CD14-positive monocyte (primary cell): ENCODE measurements around the gene MPPED1. TPM values are rescaled to one million over a fixed set of nuclear protein-coding genes. Genes with fewer than 3 reads are reported as not detected.
A peak's percentile ranks its signal among the peaks of the same experiment; 100 is the strongest.

Experiments
- DNase-seq, 3 donors: peaks; one replicate each; pipeline ENCODE4 v3.0.0-alpha.2; 2011 to 2022
- H2AFZ ChIP-seq: 2 replicates; pipeline ENCODE4 v1.6.0; 2012; ENCODE audit warnings: mild to moderate bottlenecking, low read depth, low read length, inconsistent platforms; ENCODE audit not compliant: insufficient read depth, poor library complexity, severe bottlenecking
- H3K27ac ChIP-seq, 2 donors: 1 replicate in 1 of 2; 2 replicates in 1 of 2; pipeline ENCODE4 v1.5.1; 2012 to 2013; ENCODE audit warnings: low read length in 2 of 2, control low read depth in 1 of 2, inconsistent platforms in 1 of 2, low read depth in 1 of 2, mild to moderate bottlenecking in 1 of 2
- H3K27me3 ChIP-seq, 2 donors: one replicate each; pipeline versions ENCODE4 v1.6.0 to v1.6.1; 2011 to 2013; ENCODE audit warnings: low read length in 2 of 2; ENCODE audit not compliant: control insufficient read depth in 2 of 2, insufficient read depth in 2 of 2
- H3K36me3 ChIP-seq, 2 donors: replicated peaks in 1 of 2; 1 replicate in 1 of 2; 2 replicates in 1 of 2; pipeline versions ENCODE4 v1.5.1 to v1.6.1; 2012 to 2013; ENCODE audit warnings: low read length in 2 of 2, control low read depth in 1 of 2, inconsistent platforms in 1 of 2, mild to moderate bottlenecking in 1 of 2; ENCODE audit not compliant: insufficient read depth in 2 of 2, control insufficient read depth in 1 of 2
- H3K4me1 ChIP-seq, 2 donors: 1 replicate in 1 of 2; 2 replicates in 1 of 2; pipeline versions ENCODE4 v1.5.1 to v1.6.1; 2012 to 2013; ENCODE audit warnings: low read length in 2 of 2, control low read depth in 1 of 2, inconsistent platforms in 1 of 2, mild to moderate bottlenecking in 1 of 2, moderate library complexity in 1 of 2; ENCODE audit not compliant: insufficient read depth in 2 of 2, control insufficient read depth in 1 of 2
- H3K4me2 ChIP-seq: replicated peaks from 2 replicates; pipeline ENCODE3; 2012; ENCODE audit warnings: low read length, moderate library complexity, mild to moderate bottlenecking; ENCODE audit not compliant: poor library complexity, severe bottlenecking; ENCODE audit errors: extremely low read depth
- H3K4me3 ChIP-seq, 3 experiments: fragments of 200-600 bp in 1 of 3; sonication (generic) in 1 of 3; replicated peaks in 1 of 3; 1 replicate in 2 of 3; 2 replicates in 1 of 3; pipeline ENCODE4 v1.5.1; 2011 to 2013; ENCODE audit warnings: low read length in 3 of 3, mild to moderate bottlenecking in 3 of 3, control low read depth in 2 of 3, low read depth in 2 of 3, inconsistent platforms in 1 of 3, moderate library complexity in 1 of 3
- H3K79me2 ChIP-seq: 2 replicates; pipeline ENCODE4 v1.6.0; 2012; ENCODE audit warnings: mild to moderate bottlenecking, control low read depth, inconsistent platforms, low read length, moderate library complexity; ENCODE audit not compliant: insufficient read depth
- H3K9ac ChIP-seq: 2 replicates; pipeline ENCODE4 v1.6.0; 2017; ENCODE audit warnings: low read length, mild to moderate bottlenecking; ENCODE audit not compliant: insufficient read depth, poor library complexity, severe bottlenecking
- H3K9me3 ChIP-seq, 2 donors: replicated peaks in 1 of 2; 1 replicate in 1 of 2; 2 replicates in 1 of 2; pipeline versions ENCODE4 v1.5.1 to v1.6.1; 2012 to 2013; ENCODE audit warnings: low read length in 2 of 2, control low read depth in 1 of 2; ENCODE audit not compliant: control insufficient read depth in 1 of 2, insufficient read depth in 1 of 2
- H4K20me1 ChIP-seq: 2 replicates; pipeline ENCODE4 v1.6.0; 2012; ENCODE audit warnings: mild to moderate bottlenecking, low read length, control low read depth, moderate library complexity; ENCODE audit not compliant: insufficient read depth
- H3K27ac Mint-ChIP-seq, 7 donors: one replicate each; pipeline ENCODE4 v1.8.0; 2020; ENCODE audit warnings: mild to moderate bottlenecking in 7 of 7, mixed read lengths in 7 of 7, moderate library complexity in 6 of 7, inconsistent platforms in 2 of 7
- H3K27me3 Mint-ChIP-seq, 3 donors: one replicate each; pipeline ENCODE4 v1.8.0; 2021 to 2022; ENCODE audit warnings: low read depth in 3 of 3, mild to moderate bottlenecking in 3 of 3, mixed read lengths in 3 of 3, moderate library complexity in 3 of 3, inconsistent platforms in 1 of 3
- H3K36me3 Mint-ChIP-seq, 2 donors: one replicate each; pipeline ENCODE4 v1.8.0; 2020; ENCODE audit warnings: mixed read lengths in 2 of 2, inconsistent platforms in 1 of 2, mild to moderate bottlenecking in 1 of 2
- H3K4me1 Mint-ChIP-seq: one replicate; pipeline ENCODE4 v1.8.0; 2020; ENCODE audit warnings: mild to moderate bottlenecking, mixed read lengths
- H3K4me3 Mint-ChIP-seq, 2 donors: one replicate each; pipeline ENCODE4 v1.8.0; 2020; ENCODE audit warnings: mild to moderate bottlenecking in 2 of 2, mixed read lengths in 2 of 2, moderate library complexity in 1 of 2
- H3K9me3 Mint-ChIP-seq, 7 donors: one replicate each; pipeline ENCODE4 v1.8.0; 2020 to 2022; ENCODE audit warnings: mixed read lengths in 7 of 7, mild to moderate bottlenecking in 6 of 7, moderate library complexity in 6 of 7, inconsistent platforms in 2 of 7
- WGBS: methylation state at CpG from one replicate; pipeline ENCODE4 v1.1.5; 2013; ENCODE audit warnings: missing lambda C conversion rate; ENCODE audit not compliant: insufficient coverage; 5-methylcytosine and 5-hydroxymethylcytosine counted together
- intact Hi-C, 2 donors: fragments of 100-400 bp; cut with micrococcal nuclease; formaldehyde crosslinking; loops; one replicate each; pipeline versions ENCODE4 v1.15.0 to v1.15.1; 2023
- polyA plus RNA-seq, 3 donors: library from polyadenylated mRNA; depleted of rRNA in 1 of 3; unstranded in 2 of 3; stranded (reverse) in 1 of 3; fragments of 300-500 nt in 2 of 3; fragments of >200 nt in 1 of 3; fragmentation: Illumina TruSeq in 2 of 3; gene quantifications; 1 replicate in 2 of 3; 2 replicates in 1 of 3; pipeline ENCODE4 v1.2.3, GENCODE V29; 2012 to 2021
- TF ChIP-seq, protein P1 (sequence below): fragments of 200-600 bp; IDR thresholded peaks from one replicate; pipeline ENCODE4 v1.8.0; 2022; ENCODE audit warnings: antibody characterized with exemption, mild to moderate bottlenecking

MPPED1 gene
- polyA plus RNA-seq, 3 donors, result not detected

DNA sequence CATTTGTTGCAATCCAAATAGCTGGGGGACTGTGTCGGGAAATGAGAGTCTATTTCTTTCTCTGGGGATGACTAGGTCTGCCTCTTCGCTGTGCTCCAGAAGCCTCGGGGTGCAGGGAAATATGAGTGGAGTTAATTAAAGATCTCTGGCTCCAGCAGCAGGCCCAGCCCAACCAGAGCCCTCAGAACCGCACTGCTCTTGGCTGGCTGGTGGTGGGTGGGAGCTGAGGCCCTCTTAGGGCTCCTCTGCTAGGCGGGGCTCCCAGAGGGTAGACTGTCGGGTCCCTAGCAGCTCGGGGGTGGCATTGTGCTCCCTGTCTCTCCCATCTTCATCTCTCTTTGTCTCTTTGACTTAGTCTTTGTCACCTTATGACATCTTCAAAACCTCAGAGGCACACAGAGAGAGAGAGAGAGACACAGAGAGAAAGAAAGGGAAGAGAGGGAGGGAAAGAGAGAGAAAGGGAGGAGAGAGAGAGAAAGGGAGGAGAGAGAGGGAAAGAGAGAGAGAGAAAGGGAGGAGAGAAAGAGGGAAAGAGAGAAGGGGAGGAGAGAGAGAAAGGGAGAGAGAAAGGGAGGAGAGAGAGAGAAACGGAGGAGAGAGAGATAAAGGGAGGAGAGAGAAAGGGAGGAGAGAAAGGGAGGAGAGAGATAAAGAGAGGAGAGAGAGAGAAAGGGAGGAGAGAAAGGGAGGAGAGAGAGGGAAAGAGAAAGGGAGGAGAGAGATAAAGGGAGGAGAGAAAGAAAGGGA lies 20.2 kb downstream of the MPPED1 start:
- no peak overlapping the region for H3K4me3 ChIP-seq
- no peaks in the 10 kb centered on the region for H4K20me1 ChIP-seq
- no peaks in the 10 kb centered on the region for H3K36me3 Mint-ChIP-seq
- H3K4me3 Mint-ChIP-seq, result no peak overlapping the region
- no peaks in the 10 kb centered on the region for H3K9me3 ChIP-seq
- H3K27me3 Mint-ChIP-seq, result peaks cover 17 to 22% (median 18%) of the 10 kb centered on the region in 3 donors
- H3K36me3 ChIP-seq, result no peaks in the 10 kb centered on the region
- H3K27me3 ChIP-seq, result peaks cover 0 to 5% of the 10 kb centered on the region in 2 donors
- no peak overlapping the region for H3K4me2 ChIP-seq
- no peaks in the 10 kb centered on the region for H3K4me1 Mint-ChIP-seq
- DNase-seq, result no peak
- H3K9me3 Mint-ChIP-seq, result no peaks in the 10 kb centered on the region
- H2AFZ ChIP-seq, result no peak overlapping the region
- intact Hi-C loops, result no loop called here
- H3K9ac ChIP-seq, result no peak overlapping the region
- no peaks in the 10 kb centered on the region for H3K79me2 ChIP-seq
- H3K4me1 ChIP-seq, result no peaks in the 10 kb centered on the region
- peak overlapping the region in 2 of 7 donors; percentile 27 to 75 for H3K27ac Mint-ChIP-seq
- 78% methylated on average over 3 of the region's 8 CpGs for WGBS
- TF ChIP-seq, protein P1, sequence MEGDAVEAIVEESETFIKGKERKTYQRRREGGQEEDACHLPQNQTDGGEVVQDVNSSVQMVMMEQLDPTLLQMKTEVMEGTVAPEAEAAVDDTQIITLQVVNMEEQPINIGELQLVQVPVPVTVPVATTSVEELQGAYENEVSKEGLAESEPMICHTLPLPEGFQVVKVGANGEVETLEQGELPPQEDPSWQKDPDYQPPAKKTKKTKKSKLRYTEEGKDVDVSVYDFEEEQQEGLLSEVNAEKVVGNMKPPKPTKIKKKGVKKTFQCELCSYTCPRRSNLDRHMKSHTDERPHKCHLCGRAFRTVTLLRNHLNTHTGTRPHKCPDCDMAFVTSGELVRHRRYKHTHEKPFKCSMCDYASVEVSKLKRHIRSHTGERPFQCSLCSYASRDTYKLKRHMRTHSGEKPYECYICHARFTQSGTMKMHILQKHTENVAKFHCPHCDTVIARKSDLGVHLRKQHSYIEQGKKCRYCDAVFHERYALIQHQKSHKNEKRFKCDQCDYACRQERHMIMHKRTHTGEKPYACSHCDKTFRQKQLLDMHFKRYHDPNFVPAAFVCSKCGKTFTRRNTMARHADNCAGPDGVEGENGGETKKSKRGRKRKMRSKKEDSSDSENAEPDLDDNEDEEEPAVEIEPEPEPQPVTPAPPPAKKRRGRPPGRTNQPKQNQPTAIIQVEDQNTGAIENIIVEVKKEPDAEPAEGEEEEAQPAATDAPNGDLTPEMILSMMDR, result no peak
- no peak overlapping the region for H3K27ac ChIP-seq

DNA sequence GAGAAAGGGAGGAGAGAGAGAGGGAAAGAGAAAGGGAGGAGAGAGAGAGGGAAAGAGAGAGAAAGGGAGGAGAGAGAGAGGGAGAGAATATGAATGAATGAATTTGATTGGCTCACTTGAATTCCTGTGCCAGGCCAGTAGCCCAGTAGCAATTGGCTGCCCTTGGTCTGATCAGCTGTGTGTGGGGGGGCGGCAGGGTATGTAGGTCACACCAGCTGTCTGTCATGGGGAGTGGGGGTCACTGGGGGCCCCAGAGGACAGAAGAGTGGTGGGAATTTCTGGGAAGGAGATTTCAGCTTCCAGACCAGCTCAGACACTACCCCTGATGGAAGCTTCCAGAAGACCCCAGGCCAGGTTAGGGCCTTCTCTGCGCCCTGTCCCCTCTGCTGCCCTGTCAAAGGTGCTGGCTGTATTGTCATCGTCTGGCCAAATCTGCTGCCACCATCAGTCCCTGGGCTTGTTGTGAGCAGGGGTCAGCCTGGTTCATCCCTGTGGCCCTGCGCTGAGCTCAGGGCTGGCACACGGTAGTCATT lies 21.1 kb downstream of the MPPED1 start:
- no peak overlapping the region for H3K4me3 Mint-ChIP-seq
- Histone ChIP-seq H3K4me1 (no peaks in the 10 kb centered on the region), H3K4me3 (no peak overlapping the region), H3K9ac (no peak overlapping the region), H2AFZ (no peak overlapping the region), H4K20me1 (no peaks in the 10 kb centered on the region), H3K9me3 (no peaks in the 10 kb centered on the region), H3K4me2 (no peak overlapping the region), H3K79me2 (no peaks in the 10 kb centered on the region), H3K27ac (no peak overlapping the region), H3K27me3 (peaks cover 0 to 5% of the 10 kb centered on the region in 2 donors), H3K36me3 (no peaks in the 10 kb centered on the region)
- no peaks in the 10 kb centered on the region for H3K4me1 Mint-ChIP-seq
- TF ChIP-seq, protein P1, result no peak
- H3K9me3 Mint-ChIP-seq, result no peaks in the 10 kb centered on the region
- no peaks in the 10 kb centered on the region for H3K36me3 Mint-ChIP-seq
- peak overlapping the region in 1 of 7 donors; percentile 23 for H3K27ac Mint-ChIP-seq
- peaks cover 14 to 22% (median 18%) of the 10 kb centered on the region in 3 donors for H3K27me3 Mint-ChIP-seq
- no peak for DNase-seq
- intact Hi-C loops, result no loop called here
- WGBS, result 88% methylated on average over 5 of the region's 5 CpGs
